Raji (cell line): ENCODE data around the gene CTBP2.

Source experiments
- POLR2A ChIP-seq: IDR thresholded peaks from 2 replicates; pipeline ENCODE4 v1.6.1; 2011; ENCODE audit warnings: low read depth, low read length, control low read depth; ENCODE audit not compliant: insufficient read depth

The CTBP2 gene

DNA sequence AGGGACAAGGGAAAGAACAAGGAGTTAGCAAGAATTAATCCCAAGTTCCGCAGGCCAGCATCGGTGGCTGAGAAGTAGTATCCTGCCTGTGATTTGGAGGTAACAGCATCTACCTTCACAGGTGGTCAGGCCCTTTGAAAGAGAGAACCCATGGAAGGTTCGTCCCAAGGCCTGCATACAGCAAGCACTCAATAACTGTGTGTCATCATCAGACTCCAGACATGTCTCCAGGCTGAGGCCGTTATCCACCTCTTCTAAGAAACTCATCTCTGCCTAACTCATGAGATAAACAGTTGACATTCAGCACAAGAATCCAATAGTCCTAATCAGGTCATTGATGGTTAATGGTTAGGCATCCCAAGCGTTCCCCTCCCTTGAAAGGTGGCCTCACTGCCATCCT lies 45.0 kb downstream of the CTBP2 start:
- no peak for TF ChIP-seq POLR2A

DNA sequence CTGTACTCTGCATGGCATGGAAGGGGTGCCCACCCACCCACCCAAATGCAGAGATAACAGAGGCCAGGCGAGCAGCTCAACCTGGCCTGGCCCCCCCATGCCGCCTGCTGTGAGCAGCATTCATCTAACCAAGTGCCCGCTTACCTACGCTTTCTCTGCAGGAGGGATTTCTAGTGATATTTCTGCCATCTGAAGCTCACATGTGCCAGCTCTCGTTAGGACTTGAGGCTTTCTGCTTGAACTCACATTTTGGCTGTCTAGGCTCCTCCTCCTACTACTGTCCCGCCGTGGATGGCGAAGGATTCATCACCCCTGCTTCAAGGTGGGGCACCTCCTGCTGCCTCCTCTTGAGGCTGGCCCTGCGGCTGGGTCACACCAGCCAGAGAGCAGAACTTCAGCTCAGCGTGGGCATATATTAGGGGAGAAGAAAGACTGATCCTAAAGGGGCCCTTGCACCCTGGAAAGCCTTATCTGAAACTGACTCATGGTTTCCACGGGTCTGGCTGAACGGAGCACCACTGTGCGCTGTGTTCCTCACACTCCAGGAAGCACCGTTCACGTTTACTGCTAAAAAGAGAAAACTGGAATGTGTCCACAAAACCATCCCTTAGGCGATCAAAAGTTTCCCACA lies 45.5 kb downstream of the CTBP2 start:
- TF ChIP-seq POLR2A, result no peak

DNA sequence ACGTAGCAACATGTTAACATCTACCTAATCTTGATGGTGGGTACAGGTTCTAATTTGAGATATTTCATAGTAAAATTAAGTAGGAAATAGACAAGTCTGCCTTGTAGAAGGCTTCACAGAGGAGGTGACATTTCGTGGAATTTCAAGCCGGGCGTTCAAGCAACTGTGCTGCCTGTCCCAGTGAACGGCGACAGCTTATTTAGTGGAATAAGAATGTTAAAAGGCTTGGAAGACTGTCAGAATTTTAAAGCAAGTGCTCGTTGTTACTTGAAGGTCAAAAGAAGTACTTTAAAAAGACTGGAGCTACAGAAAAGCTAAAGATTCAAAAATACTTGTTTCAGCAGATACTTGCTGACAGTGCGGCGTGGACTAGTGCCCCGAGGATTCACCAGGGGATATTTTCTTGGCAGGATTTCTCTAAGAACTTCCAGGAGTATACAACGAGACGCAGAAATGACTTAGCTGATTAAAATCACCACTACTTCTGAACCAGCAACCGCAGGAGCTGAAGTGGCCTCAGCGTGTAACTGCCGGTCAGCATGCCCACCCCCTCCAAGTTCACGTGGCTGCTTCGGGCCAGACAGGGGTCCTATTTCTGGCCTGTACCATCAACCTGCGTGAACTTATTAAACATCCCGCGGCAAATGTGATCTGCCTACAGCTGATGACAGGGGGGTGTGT lies 46.5 kb downstream of the CTBP2 start:
- no peak for TF ChIP-seq POLR2A

DNA sequence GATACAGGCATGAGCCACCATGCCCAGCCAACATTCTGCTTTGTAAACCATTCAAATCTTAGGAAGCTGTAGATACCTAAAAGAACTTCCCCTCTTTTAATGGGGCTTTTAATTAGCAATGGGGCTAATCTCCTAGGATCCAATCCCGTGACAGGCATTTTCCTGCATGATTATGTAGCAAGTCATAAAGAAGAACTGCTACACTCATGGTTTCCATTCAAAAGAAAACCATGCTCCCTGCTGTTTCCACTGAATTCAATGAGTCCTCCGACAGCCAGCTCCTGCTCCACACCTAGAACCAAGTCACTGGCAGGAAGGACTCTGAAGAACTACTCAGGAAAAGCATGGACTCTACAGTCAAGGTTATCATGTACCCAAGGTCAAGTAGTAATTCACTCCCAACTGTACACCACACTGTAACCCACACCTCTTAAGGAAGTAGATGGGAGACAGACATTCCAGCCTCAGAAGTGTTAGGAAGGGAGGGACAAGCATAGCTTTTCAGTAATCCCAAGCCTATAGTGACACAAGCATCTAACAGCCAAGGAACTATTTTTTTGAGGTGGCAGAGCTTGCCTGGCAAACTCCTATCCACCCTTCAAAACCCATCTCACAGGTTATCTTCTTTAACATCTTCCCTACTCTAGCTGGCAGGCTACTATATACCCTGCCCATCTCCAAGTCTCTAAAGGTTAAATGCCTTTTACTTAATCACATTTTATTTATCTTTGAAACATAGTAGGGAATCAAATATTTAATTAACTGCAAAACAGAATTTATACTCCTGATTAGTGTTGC lies 47.5 kb downstream of the CTBP2 start:
- TF ChIP-seq POLR2A, result no peak

DNA sequence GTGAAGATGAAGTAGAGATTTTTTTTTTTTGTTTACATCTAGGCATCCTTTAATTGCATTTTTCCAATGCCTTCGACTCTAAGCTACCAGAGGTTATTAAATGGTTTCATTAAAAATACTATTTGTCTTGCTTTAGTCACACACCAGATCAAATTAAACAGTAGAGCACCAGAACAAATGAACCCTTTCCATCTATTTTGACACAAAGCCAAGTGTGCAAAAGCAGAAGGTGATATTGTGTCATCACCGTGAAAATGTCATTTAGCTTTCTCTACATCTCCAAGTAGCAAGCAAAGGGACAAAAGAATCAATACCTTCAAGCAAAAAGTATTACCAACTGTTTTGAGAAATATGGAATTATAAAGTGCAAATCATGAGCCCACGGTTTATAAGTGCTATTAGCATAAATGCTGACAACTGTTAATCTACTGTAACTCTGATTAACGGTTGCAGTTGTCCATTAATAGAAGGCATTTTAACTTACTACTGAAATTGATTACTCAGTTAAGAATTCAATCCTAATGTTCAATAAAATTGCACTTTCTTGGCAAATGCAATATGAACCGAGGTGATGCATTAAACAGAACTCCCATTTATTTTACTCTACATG lies 49.1 kb downstream of the CTBP2 start:
- no peak for TF ChIP-seq POLR2A

DNA sequence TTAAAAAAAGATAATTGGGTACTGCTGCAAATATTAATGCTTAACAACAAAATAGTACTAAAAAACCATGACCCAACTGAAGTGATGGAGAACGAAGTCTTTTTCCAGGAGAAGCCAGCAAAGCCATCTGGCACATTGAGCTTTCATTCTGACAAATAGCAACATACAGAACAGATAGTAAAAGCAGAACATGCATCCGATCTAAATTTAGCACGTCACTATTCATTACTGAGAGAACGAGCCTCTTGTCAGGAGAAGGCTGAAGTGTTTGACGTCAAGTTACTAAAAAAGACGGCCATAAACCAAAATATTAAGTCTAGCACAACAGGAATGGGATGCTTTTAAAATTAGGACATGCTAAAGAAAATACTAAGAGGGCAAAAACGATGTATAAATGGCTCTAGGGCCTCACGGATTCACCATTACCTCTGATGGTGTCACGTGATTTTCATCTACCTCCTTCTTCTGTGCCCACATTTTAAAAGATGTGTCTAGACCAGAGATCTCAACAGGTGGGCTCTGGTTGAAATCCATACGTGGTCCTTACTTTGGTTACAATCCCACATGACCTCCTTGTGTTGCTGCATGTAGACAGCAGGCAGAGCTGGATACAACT lies 52.3 kb downstream of the CTBP2 start:
- no peak for TF ChIP-seq POLR2A

DNA sequence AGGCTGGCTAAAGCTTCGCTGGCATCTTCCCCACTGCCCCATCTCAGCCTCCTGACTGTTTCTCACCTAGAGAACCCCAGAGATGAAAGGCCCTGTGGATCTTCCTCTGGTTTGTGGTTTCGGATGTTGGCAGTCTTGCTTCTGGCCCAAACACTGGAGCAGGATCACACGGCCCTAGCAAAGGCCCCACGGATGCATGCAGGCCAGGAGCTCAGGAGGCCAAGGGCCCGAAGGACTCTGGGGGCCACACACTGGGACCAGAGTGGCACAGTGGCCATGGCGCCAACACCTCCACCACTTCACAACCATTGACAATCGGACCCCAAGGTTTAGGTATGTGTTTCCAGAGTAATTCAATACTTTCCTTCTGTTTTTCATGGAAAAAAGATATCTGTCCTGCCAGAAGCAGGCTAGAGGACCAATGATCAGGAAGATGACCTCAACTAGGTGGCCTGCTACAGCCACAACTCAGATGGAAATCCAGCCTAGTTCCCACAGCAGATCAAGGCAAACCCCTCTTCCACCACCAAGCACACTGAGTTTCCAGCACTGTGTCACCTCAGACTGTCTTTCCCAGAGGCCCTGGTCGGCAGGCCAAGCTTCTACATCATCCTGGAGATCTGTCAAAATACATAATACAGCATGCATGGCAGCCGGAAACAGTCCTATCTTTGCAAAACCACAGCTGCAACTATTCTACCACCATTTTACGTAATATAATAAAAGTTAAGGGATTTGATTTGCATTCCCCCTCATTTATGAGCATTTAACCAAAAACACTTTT lies 53.0 kb downstream of the CTBP2 start:
- TF ChIP-seq POLR2A, result no peak

DNA sequence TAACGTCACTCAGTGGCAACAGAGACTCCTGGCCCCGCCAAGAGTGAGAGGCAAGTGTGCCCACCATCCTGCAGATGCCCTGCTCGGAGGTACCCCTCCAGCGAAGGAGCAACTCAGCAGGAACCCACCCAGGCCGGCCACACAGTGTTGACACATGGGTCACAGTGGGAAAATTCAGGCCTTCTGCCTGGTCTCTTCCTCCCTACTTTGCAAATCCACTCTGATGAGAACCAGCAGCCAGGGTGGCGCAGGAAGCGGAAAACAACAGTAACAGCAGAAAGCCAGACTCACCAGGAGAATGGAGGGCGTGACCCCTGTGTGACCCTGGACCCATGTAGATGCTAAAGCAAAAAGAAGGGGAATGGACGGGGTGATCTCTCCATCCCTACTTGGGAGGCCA lies 53.8 kb downstream of the CTBP2 start:
- no peak for TF ChIP-seq POLR2A

DNA sequence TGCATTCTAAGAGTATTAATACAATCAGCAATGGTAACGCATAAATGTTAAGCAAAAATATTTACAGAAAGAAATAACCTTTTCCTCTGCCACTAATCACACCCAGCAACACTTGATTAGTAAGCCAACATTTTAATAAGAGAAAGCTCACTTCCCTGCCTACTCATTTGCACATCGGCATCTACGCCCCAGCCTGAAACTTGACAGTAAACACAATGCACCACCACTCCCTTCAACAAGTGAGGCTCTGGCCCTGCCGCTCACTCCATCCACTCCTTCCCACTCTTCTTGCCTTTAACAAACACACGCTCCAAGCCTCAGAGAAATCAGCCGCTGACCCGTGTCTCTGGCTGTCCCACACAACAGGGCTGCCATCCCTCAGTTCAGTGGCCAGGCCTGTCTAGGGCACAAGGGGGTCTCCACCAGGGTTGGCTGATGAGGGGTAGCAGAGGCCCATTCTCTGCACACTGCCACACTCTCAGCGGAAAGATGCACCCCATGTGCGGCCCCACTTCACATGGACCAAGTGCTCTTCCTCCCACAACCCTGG lies 54.6 kb downstream of the CTBP2 start:
- no peak for TF ChIP-seq POLR2A

DNA sequence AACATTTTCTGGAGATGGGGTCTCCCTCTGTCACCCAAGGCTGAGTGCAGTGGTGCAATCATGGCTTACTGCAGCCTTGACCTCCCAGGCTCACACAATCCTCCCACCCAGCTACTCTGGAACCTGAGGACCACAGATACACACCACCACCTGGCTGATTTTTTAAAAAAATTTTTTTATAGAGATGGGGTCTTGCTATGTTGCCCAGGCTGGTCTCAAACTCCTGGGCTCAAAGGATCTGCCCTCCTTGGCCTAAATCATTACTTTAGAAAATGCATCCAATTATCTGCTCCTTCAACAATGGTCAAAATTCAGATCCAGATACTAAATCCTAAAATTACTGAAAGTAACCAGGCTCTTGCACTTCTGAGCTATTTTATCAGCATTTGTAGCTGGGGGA lies 55.2 kb downstream of the CTBP2 start:
- TF ChIP-seq POLR2A, result no peak

DNA sequence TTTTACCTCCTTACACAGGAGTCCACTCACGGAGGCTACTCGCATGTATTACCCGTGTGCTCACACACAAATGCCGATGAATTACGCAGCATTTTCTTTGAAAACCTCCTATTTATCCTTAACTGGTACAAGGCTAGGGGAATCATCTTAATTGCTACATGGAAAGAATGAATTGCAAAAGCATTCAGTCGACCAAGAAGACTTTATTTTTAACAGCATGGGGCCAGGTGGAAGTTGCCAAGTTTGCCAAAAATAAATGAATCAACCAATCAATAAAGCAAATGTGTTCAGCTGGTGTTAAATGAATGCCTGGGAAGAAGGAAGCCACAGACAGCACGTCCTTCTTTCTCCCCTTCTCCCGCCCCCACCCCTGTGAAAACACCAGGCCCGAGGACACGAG lies 55.8 kb downstream of the CTBP2 start:
- TF ChIP-seq POLR2A, result no peak

DNA sequence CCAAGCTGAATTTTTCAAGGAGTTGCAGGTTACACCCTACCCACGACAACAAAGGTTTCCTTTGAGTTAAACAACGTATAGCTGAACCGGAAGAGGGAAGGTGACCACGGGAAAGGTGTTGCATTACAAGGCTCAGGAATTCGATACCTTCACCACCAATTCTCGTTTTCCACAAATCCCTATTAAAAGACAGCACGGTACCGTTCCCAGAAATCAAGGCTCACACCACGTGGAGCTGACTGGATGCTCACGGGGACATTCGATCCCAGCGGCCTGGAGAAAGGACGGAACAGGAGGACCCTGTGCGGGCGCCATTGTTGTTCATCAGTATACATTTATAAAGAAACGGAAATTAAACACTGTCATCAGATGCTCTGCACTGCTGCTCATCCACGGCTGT lies 56.4 kb downstream of the CTBP2 start:
- TF ChIP-seq POLR2A, result no peak

DNA sequence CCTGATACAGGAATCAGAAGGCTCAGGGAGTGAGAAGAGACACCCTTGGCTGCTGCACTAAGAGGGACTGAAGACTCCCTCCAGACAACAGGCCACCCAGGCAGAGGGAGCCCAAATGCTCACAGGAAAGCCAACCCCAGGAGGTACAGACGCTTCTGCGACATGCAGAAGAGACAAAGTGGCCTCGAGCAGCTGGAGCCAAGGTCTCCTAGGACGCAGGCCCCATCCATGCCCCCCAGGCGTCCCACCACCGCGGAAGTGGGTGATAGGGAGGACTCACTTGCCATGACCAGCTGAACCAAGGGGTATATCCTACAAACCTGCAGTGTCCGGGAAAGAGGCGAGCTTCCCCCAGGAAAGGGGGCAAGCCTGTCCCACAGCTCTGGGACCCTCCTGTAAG lies 56.9 kb downstream of the CTBP2 start:
- TF ChIP-seq POLR2A, result no peak

DNA sequence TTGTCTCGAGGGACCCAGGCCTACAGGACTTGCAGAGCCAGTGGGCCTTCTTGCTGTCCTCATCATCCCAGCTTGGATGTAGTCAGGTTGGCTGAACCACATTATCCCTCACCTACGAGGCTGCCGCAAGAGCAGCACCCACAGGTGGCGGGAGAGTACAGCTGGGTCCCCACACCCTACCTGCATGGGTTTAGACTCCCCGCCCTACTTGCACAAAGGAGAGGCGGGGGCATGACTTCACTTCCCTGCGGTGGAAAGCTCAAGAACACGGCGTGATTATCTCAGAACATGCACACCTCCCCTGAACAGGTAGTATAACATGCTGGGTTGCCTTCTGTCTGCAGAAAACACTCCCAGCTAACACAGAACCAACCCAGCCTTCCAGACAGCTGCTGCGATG lies 57.5 kb downstream of the CTBP2 start:
- TF ChIP-seq POLR2A, result no peak
